ENCODE measurements around the gene SLC14A1. TPM values are rescaled to one million over a fixed set of nuclear protein-coding genes. Genes with fewer than 3 reads are reported as not detected.

Gene SLC14A1
- total and polyA plus RNA-seq, 2 of the 4 experiments (the other 2 are of a cell fraction), result 20.5 to 31.9 TPM

- no peak for TF ChIP-seq FOS (IDR thresholded peaks at IDR 0.05; ENCODE audit: low read depth, low read length)
Observed at GRCh38 chr18:45686891-45687611, 36.9 kb upstream of the SLC14A1 start (continued).

- Histone ChIP-seq H2BK5ac (ENCODE audit: low read depth, low read length, poor library complexity, severe bottlenecking) (no peak overlapping the region), H3K14ac (replicated peaks; ENCODE audit: low read depth, low read length) (peak overlapping the region; percentile 58), H3K4me2 (ENCODE audit: low read depth, low read length) (no peak overlapping the region), H3K18ac (ENCODE audit: low read depth, low read length) (peak overlapping the region; percentile 66; the same call in 1 of the 2 replicates), H3K27ac (ENCODE audit: insufficient read depth, low read length) (no peak overlapping the region), H3K79me1 (ENCODE audit: low read depth in 1 of 2, low read length in 2 of 2) (no peaks in the 10 kb centered on the region), H3K9me1 (ENCODE audit: insufficient read depth, low read length) (peaks cover 3% of the 10 kb centered on the region; the same call in 1 of the 2 replicates), H3K4ac (ENCODE audit: low read depth, low read length) (no peak overlapping the region), H2BK15ac (ENCODE audit: low read depth, low read length) (no peak overlapping the region), H3K36me3 (ENCODE audit: control insufficient read depth, insufficient read depth, low read length) (no peaks in the 10 kb centered on the region), H2BK20ac (ENCODE audit: low read depth, low read length) (no peak overlapping the region; the same call in 1 of the 2 replicates), H2AK9ac (replicated peaks; ENCODE audit: low read depth, low read length, poor library complexity) (no peak overlapping the region), H3K9ac (ENCODE audit: low read depth, low read length) (no peak overlapping the region; the same call in 1 of the 2 replicates), H3K56ac (ENCODE audit: extremely low read depth, insufficient read depth, low read length) (no peak overlapping the region), H4K91ac (ENCODE audit: insufficient read depth, low read depth, low read length) (0 out of 2 replicates have a peak overlapping the region, but pooled peaks have one; percentile 5), H3K27me3 (ENCODE audit: control insufficient read depth, insufficient read depth, low read length) (no peaks in the 10 kb centered on the region), H2AFZ (replicated peaks; ENCODE audit: low read length, poor library complexity) (peak overlapping the region; percentile 79), H2BK120ac (ENCODE audit: low read depth, low read length) (peak overlapping the region; percentile 47; the same call in 1 of the 2 replicates), H2AK5ac (ENCODE audit: low read depth, low read length) (0 out of 2 replicates have a peak overlapping the region, but pooled peaks have one; percentile 15), H4K8ac (ENCODE audit: low read depth in 2 of 2, low read length in 2 of 2) (peak overlapping the region in 1 of 2 experiments; percentile 67; a peak in 2 of 4 replicates), H3K4me1 (ENCODE audit: control insufficient read depth, insufficient read depth, low read length) (peaks cover 27% of the 10 kb centered on the region), H3K23ac (ENCODE audit: low read depth, low read length) (no peak overlapping the region), H3K4me3 (ENCODE audit: insufficient read depth, low read depth, low read length) (no peak overlapping the region), H4K5ac (ENCODE audit: low read depth, low read length) (peak overlapping the region; percentile 87), H3K9me3 (ENCODE audit: control insufficient read depth, insufficient read depth, low read length) (no peaks in the 10 kb centered on the region), H4K20me1 (ENCODE audit: insufficient read depth, low read length) (no peaks in the 10 kb centered on the region)
- dilution Hi-C loops (cut with HindIII; ENCODE audit: low sequenced_read_pairs, unreplicated experiment), result no loop called here
- ChIA-PET CTCF (interaction anchor here (0.9 to 3.2 kb wide), 2 partner anchors 192 to 222 kb away, joined by 3 to 15 read pairs; no protein-coding TSS in a partner anchor), POLR2A (ENCODE audit: unreplicated experiment) (no interaction called here)
- intact Hi-C loops (cut with micrococcal nuclease), result no loop called here
- ATAC-seq (ENCODE audit: low read depth) (peak; percentile 30), DNase-seq (no peak)
- in situ Hi-C loops (cut with MboI; ENCODE audit: low sequenced_read_pairs), result no loop called here
- BruUV-seq (replicated peaks), result no TSS peak
- TF ChIP-seq MAZ (IDR thresholded peaks at IDR 0.05; ENCODE audit: borderline replicate concordance, low read depth, low read length) (no peak), CHD1 (IDR thresholded peaks at IDR 0.05; ENCODE audit: low read depth, low read length) (no peak), RFX5 (IDR thresholded peaks at IDR 0.05; ENCODE audit: low read depth, low read length) (no peak), POLR2A (IDR thresholded peaks at IDR 0.05; ENCODE audit: low read depth, low read length) (no peak)
- 36% methylated on average over 5 of the region's 6 CpGs; no CpG with 5 or more reads in 1 of the 2 experiments for WGBS, 2 experiments (ENCODE audit: extremely low coverage in 2 of 2, insufficient read length in 1 of 2)
Observed at GRCh38 chr18:45687621-45688020, 36.4 kb upstream of the SLC14A1 start.
